ENCODE results near the gene ERGIC2. TPM values are rescaled to one million over a fixed set of nuclear protein-coding genes. Genes with fewer than 3 reads are reported as not detected.

ERGIC2 gene
- total RNA-seq, 1 donor from 2014 or later: 70.3 TPM

GRCh38 chr12:29317556-29318363 is 63.2 kb downstream of the ERGIC2 start:
- H3K27ac Mint-ChIP-seq (ENCODE audit: unreplicated experiment): peak overlapping the region; percentile 39
- no peaks in the 10 kb centered on the region for H3K9me3 Mint-ChIP-seq (ENCODE audit: unreplicated experiment)
- peaks cover 31% of the 10 kb centered on the region for H3K36me3 Mint-ChIP-seq (ENCODE audit: unreplicated experiment)
- TF ChIP-seq, protein P1, sequence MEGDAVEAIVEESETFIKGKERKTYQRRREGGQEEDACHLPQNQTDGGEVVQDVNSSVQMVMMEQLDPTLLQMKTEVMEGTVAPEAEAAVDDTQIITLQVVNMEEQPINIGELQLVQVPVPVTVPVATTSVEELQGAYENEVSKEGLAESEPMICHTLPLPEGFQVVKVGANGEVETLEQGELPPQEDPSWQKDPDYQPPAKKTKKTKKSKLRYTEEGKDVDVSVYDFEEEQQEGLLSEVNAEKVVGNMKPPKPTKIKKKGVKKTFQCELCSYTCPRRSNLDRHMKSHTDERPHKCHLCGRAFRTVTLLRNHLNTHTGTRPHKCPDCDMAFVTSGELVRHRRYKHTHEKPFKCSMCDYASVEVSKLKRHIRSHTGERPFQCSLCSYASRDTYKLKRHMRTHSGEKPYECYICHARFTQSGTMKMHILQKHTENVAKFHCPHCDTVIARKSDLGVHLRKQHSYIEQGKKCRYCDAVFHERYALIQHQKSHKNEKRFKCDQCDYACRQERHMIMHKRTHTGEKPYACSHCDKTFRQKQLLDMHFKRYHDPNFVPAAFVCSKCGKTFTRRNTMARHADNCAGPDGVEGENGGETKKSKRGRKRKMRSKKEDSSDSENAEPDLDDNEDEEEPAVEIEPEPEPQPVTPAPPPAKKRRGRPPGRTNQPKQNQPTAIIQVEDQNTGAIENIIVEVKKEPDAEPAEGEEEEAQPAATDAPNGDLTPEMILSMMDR (IDR thresholded peaks at IDR 0.05): peak; percentile 96
- H3K27me3 Mint-ChIP-seq (ENCODE audit: unreplicated experiment): no peaks in the 10 kb centered on the region
- no peak overlapping the region for H3K4me3 Mint-ChIP-seq (ENCODE audit: unreplicated experiment)
- no peak for DNase-seq (ENCODE audit: extremely low spot score, unreplicated experiment)
- peaks cover 8% of the 10 kb centered on the region for H3K4me1 Mint-ChIP-seq (ENCODE audit: unreplicated experiment)

DNA sequence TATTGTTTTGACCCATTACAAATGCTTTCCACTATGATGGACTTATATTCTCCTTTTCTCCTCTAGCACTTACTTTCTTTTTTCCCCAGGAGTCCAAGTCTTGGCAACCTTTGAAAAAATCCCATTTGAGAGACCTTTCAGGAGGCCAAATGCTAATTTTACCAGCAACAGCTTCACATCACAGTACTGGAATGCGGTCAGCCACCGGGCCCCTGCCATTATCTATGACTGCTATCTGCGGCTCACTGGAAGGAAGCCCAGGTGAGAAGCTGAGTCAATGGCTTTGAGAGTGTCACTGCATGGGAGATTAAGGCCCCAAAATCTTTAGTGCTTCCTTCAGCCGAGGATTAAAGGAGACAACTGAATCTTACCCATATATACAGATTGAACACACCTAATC is 64.2 kb downstream of the ERGIC2 start:
- Mint-ChIP-seq H3K27ac (ENCODE audit: unreplicated experiment) (no peak overlapping the region), H3K36me3 (ENCODE audit: unreplicated experiment) (peaks cover 28% of the 10 kb centered on the region), H3K4me3 (ENCODE audit: unreplicated experiment) (no peak overlapping the region), H3K4me1 (ENCODE audit: unreplicated experiment) (peaks cover 8% of the 10 kb centered on the region), H3K27me3 (ENCODE audit: unreplicated experiment) (no peaks in the 10 kb centered on the region), H3K9me3 (ENCODE audit: unreplicated experiment) (no peaks in the 10 kb centered on the region)
- no peak for DNase-seq (ENCODE audit: extremely low spot score, unreplicated experiment)
- TF ChIP-seq, protein P1 (IDR thresholded peaks at IDR 0.05): no peak

- TF ChIP-seq, protein P1 (IDR thresholded peaks at IDR 0.05): no peak
- no peaks in the 10 kb centered on the region for H3K9me3 Mint-ChIP-seq (ENCODE audit: unreplicated experiment)
- no peaks in the 10 kb centered on the region for H3K27me3 Mint-ChIP-seq (ENCODE audit: unreplicated experiment)
- peaks cover 17% of the 10 kb centered on the region for H3K36me3 Mint-ChIP-seq (ENCODE audit: unreplicated experiment)
- H3K27ac Mint-ChIP-seq (ENCODE audit: unreplicated experiment): no peak overlapping the region
- peaks cover 8% of the 10 kb centered on the region for H3K4me1 Mint-ChIP-seq (ENCODE audit: unreplicated experiment)
- no peak overlapping the region for H3K4me3 Mint-ChIP-seq (ENCODE audit: unreplicated experiment)
- no peak for DNase-seq (ENCODE audit: extremely low spot score, unreplicated experiment)
Measured at GRCh38 chr12:29314416-29314815, 66.6 kb downstream of the ERGIC2 start.

GRCh38 chr12:29310899-29311298 is 70.1 kb downstream of the ERGIC2 start:
- TF ChIP-seq, protein P1 (IDR thresholded peaks at IDR 0.05): no peak
- DNase-seq (ENCODE audit: extremely low spot score, unreplicated experiment): no peak
- Mint-ChIP-seq H3K36me3 (ENCODE audit: unreplicated experiment) (peaks cover 14% of the 10 kb centered on the region), H3K27me3 (ENCODE audit: unreplicated experiment) (no peaks in the 10 kb centered on the region), H3K4me1 (ENCODE audit: unreplicated experiment) (no peaks in the 10 kb centered on the region), H3K4me3 (ENCODE audit: unreplicated experiment) (no peak overlapping the region), H3K9me3 (ENCODE audit: unreplicated experiment) (no peaks in the 10 kb centered on the region), H3K27ac (ENCODE audit: unreplicated experiment) (no peak overlapping the region)

- Mint-ChIP-seq H3K27me3 (ENCODE audit: unreplicated experiment) (no peaks in the 10 kb centered on the region), H3K27ac (ENCODE audit: unreplicated experiment) (no peak overlapping the region), H3K9me3 (ENCODE audit: unreplicated experiment) (no peaks in the 10 kb centered on the region), H3K36me3 (ENCODE audit: unreplicated experiment) (peaks cover 10% of the 10 kb centered on the region), H3K4me1 (ENCODE audit: unreplicated experiment) (no peaks in the 10 kb centered on the region), H3K4me3 (ENCODE audit: unreplicated experiment) (no peak overlapping the region)
- TF ChIP-seq, protein P1 (IDR thresholded peaks at IDR 0.05): peak; percentile 64
- no peak for DNase-seq (ENCODE audit: extremely low spot score, unreplicated experiment)
Measured at GRCh38 chr12:29309320-29309902, 71.6 kb downstream of the ERGIC2 start.

Data from osteocyte (in vitro differentiated cells).